Right lobe of liver (tissue), 4 donors: ENCODE data around the gene BRD3OS.

Experiments
- CTCF ChIP-seq, 4 donors: fragments of 200-600 bp in 3 of 4; fragments of 450-650 bp in 1 of 4; IDR thresholded peaks; one replicate each; pipeline versions ENCODE4 v1.5.1 to v1.8.0; 2016 to 2022; ENCODE audit warnings: antibody characterized with exemption in 4 of 4, mild to moderate bottlenecking in 2 of 4
- POLR2A ChIP-seq: fragments of 450-650 bp; IDR thresholded peaks from one replicate; pipeline ENCODE4 v1.6.1; 2017; ENCODE audit warnings: antibody characterized with exemption, mild to moderate bottlenecking
- donor health status: DM: no; HTN: no; CAD: no.
- donor health status: DM: no; HTN: no; CAD: no.
- donor health status: DM: no; HTN: yes; CAD: no.

DNA sequence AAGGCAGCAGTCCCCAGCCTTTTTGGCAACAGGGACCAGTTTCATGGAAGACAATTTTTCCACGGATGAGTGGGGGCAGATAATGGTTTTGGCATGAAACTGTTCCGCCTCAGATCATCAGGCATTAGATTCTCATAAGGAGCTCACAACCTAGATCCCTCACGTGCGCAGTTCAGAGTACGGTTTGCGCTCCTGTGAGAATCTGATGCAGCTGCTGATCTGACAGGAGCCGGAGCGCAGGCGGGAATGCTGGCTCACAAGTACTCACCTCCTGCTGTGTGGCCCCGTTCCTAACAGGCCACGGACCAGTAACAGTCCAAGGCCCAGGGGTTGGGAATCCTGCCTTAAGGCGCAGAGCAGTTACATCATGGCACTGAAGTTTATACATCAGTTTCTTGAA lies 45.9 kb downstream of the BRD3OS start:
- no peak for TF ChIP-seq CTCF (IDR thresholded peaks at IDR 0.05)
- TF ChIP-seq POLR2A = no peak
